Frontal cortex (tissue), 4 donors: ENCODE results near the gene METTL22. TPM values are rescaled to one million over a fixed set of nuclear protein-coding genes. Genes with fewer than 3 reads are reported as not detected.
A peak's percentile ranks its signal among the peaks of the same experiment; 100 is the strongest.

Experiments used
- DNase-seq, 2 donors: peaks; one replicate each; pipeline ENCODE4 v3.0.0; 2012; ENCODE audit warnings: low spot score in 2 of 2
- FAIRE-seq: peaks from 2 replicates; lab custom pipeline; 2012; peaks lifted over from hg19 to GRCh38; lab: Jason Lieb, UNC
- total RNA-seq: library from RNA; depleted of rRNA; stranded (reverse); fragments of >200 nt; gene quantifications from one replicate; pipeline ENCODE4 v1.2.3, GENCODE V29; 2014
- donor health status: control.
- donor health status: control.
- donor health status: control.

Gene METTL22, protein sequence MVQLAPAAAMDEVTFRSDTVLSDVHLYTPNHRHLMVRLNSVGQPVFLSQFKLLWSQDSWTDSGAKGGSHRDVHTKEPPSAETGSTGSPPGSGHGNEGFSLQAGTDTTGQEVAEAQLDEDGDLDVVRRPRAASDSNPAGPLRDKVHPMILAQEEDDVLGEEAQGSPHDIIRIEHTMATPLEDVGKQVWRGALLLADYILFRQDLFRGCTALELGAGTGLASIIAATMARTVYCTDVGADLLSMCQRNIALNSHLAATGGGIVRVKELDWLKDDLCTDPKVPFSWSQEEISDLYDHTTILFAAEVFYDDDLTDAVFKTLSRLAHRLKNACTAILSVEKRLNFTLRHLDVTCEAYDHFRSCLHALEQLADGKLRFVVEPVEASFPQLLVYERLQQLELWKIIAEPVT
- total RNA-seq = 7.7 TPM

GRCh38 chr16:8621572-8622314 lies at the start of gene METTL22:
TSS of gene METTL22 (plus strand) at chr16:8621698. CDS start at chr16:8625666, 3,968 bp downstream.
- no peak for FAIRE-seq
- peak; percentile 88 to 98 for DNase-seq

GRCh38 chr16:8572063-8572918 lies 49.2 kb upstream of the METTL22 start:
- DNase-seq (no peak), FAIRE-seq (no peak)

- FAIRE-seq (no peak), DNase-seq (peak in 1 of 2 donors; percentile 32)
These were observed 48.4 kb upstream of the METTL22 start for GRCh38 chr16:8572919-8573724.

DNA sequence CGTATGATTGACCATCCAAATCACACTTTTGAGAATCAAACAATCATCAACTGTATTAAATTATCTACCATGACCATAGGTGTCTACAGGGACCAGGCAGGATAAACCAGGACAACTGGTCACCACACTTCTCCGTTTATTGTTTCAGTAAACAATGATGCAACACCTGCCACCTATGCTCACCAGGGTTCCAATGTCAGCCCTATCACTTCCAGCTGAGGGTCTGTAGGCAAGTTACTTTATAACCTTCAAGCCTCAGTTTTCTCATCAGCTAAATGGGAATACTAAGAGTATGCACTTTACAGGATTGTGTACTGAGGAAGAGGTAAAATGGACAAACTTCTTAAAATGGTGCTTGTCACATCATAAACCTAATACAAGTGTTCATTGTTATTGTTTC lies 46.1 kb upstream of the METTL22 start:
- DNase-seq = no peak
- FAIRE-seq = no peak

DNA sequence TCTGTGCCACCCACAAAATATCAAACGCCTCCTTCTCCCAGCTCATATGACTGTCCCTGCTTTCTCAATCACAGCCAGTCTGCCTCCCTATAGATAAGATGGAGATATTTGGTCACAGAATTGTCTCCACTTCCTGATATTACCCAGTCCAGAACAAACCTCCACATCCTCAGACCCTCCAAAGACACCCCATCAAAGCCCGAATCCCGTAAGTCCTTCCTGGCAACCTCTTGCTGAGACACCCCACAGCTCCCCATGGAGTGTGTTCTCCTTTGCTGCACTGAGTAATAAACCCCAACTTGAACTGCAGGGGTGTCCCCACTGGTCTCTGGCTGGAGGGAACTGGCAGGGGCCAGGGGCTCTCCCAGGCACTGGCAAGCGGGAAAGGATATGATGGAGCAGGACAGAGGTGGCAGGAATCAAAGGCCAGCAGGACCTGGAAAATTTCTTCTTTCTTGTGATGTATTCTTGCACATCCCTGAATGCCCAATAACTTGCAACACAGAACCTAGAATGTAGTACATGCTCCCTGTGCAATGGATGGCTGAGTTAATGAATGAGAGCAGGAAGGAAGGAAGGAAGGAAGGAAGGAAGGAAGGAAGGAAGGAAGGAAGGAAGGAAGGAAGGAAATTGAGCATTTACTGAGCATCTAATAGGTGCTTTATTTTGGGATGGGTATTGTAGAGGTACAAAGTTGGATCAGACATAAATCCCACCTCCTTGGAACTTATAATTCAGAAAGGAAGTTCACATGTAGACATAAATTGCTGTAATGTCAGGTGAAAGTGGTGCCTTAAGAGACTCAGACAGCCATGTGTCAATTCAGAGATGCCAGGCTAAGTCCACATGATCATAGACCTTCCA lies 45.1 kb upstream of the METTL22 start:
- DNase-seq (no peak), FAIRE-seq (no peak)

DNA sequence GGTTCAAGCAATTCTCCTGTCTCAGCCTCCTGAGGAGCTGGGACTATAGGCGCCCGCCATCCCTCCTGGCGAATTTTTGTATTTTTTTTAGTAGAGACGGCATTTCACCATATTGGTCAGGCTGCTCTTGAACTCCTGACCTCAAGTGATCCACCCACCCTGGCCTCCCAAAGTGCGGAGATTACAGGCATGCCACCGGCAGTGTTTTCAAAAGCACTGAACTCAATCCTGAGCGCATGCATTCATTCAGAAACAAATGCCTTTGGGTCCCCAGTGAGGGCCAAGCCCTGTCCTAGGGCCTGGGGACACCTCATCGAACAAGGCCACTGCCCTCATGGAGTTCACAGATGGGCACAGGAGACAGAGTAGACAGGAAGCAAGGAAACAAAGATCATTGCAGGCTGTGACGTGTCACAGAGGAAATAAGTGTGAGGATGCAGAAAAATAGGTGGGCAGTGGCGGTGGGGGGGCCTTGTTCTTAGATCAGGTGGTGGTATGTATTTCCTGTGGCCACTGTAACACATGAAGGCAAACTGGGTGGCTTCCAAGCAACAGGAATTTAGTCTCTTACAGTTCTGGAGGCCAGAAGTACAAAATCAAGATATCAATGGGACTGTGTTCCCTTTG lies 43.7 kb upstream of the METTL22 start:
- FAIRE-seq (no peak), DNase-seq (no peak)

DNA sequence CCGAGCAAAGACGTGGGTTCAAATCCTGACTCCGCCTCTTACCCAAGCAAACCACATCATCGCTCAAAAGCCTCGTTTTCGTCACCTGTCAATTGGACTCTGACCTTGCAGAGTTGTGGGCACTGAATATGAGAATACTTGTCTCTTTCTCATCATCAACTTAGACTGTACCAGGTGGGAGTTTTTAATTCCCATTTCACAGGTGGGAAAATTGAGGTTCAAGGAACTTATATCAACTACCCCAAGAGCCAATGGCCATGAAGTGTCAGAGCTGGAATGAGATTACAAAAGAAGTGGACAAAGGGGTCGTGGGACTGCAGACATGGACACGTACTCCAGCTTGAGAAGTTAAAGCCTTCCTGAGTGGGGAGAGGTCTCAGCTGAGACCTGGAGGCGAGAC lies 41.9 kb upstream of the METTL22 start:
- FAIRE-seq (no peak), DNase-seq (no peak)

DNA sequence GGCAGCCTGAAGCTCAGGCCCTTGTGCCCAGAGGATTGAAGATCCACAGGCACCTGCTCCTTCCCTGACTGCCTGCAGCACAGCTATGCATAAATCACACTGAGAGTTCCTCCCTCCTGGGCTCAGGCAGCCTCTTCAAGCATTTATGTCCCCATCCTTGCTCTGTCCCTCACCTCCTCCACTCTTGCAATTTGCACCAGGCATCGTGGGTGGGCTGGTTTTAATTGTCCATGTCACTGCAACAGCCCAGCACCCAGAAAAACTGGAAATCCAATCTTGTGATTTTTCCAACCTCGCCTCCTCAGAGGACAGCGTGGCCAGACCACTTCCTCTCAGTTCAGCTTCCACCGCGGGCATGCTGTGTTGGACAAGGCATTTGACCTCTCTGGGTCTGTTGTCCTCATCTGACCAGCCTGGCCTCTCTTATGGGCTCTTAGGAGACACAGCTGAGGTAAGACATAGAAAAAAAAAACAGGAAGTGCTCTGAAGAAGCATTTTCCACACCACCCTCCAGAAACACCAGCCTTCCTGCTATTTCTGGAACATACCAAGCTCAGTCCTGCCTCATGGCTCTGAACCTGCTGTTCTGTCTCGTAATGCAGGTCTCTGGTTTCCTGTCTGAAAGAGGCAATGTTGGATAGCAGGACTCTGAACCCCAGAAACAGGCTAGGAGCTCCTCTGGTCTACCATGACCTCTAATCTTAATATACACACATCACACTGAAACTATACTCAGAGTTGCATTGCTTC lies 39.5 kb upstream of the METTL22 start:
- DNase-seq (peak in 1 of 2 donors; percentile 26), FAIRE-seq (no peak)

GRCh38 chr16:8583199-8583598 lies 38.3 kb upstream of the METTL22 start:
- FAIRE-seq (no peak), DNase-seq (no peak)

DNA sequence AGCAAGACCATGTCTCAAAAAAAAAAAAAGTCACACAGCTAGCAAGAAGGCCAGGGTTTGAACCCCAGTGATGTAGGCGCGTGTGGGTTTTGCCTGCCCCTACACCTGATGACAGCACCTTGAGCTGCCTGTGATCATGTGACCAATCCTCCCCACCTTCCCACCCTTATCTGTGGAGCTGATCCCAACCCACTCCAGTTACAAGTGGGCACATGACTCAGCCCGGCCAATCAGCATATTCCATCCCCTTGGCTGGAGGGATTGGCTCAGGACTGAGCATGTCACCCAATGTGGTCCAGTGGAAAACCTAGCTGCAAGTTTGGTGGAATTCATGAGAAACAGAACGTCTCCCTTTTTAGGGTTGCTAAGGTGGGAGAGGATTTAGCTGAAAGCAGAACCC lies 37.8 kb upstream of the METTL22 start:
- FAIRE-seq (no peak), DNase-seq (no peak)

GRCh38 chr16:8585041-8585440 lies 36.5 kb upstream of the METTL22 start:
- FAIRE-seq = no peak
- DNase-seq = no peak

DNA sequence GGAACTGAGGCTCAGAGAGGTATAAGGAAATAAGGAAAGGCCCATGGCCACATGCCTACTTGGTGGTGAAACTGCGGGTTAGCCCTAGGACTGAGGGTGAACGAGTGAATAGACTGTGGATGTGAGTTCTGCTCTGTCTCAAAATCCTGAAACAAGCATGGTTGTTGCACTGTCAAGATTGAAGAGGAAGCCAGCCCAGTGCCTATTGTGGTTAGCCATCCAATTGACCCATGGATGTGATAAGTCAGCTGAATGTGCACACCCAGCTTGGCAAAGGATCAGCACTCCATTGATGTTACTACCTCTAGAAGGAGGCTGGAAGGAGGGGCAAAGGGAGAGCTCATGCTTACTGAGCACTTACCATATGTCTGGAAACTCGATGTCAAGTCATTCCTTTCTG lies 35.6 kb upstream of the METTL22 start:
- FAIRE-seq (no peak), DNase-seq (no peak)

GRCh38 chr16:8587065-8587464 lies 34.4 kb upstream of the METTL22 start:
- FAIRE-seq (no peak), DNase-seq (no peak)

GRCh38 chr16:8588682-8589056 lies 32.8 kb upstream of the METTL22 start:
- FAIRE-seq (no peak), DNase-seq (no peak)

DNA sequence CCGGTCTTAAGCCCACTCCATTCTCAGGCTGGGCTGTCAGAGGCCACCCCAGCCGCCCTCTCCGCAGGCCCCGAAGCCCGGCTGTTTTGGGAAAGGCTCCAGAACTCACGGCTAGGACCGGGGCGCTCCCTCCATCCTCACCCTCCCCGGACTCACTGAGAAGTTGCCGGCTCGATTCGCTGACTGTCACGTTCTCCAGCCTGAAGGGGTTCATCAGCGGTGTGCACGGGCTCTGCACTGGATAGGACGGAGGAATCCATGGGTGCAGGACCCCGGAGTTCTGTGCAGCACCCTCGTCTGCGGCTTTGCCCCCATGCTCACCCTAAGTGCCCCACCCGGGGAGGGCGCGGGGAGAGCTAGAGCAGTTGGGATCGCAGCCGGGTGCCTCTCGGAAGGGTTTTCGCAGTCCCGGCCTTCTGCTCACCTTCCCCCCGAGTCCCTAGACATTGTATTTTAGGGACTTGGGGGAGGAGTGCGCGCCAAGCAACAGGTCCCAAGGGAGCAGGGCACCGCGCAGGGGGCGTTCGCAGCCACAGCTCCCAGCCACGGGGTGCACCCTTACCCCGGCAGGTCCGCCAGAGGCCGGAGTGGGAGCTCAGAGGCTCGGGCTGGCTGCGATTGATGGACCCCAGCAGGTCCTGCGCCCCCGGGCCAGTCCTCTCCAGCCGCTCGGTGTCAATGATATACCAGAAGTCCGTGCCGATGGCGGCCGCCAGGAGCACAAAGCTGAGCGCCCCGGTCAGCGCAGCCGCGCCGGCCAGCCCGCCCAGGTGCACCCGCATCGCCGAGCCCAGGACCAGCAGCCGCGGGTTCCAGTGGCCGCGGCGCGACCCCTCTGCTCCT lies 32.2 kb upstream of the METTL22 start:
- DNase-seq = peak in 1 of 2 donors; percentile 30
- no peak for FAIRE-seq

GRCh38 chr16:8589900-8590688 lies 31.4 kb upstream of the METTL22 start, which contains the start of gene TMEM114:
TSS of gene TMEM114 (minus strand) at chr16:8590511. CDS start at chr16:8589838, 673 bp downstream.
- DNase-seq (no peak), FAIRE-seq (no peak)
